Peyer's patch (tissue), 4 donors: ENCODE measurements around the gene LPAR6. TPM values are rescaled to one million over a fixed set of nuclear protein-coding genes. Genes with fewer than 3 reads are reported as not detected.

Experiments
- DNase-seq, 3 donors: peaks; one replicate each; pipeline ENCODE4 v3.0.0-alpha.2; 2017 to 2019
- H3K27ac ChIP-seq, 4 donors: fragments of 200-600 bp; sonication (generic); one replicate each; pipeline ENCODE4 v1.5.1; 2016 to 2019
- H3K27me3 ChIP-seq, 2 donors: fragments of 200-600 bp; sonication (generic); one replicate each; pipeline ENCODE4 v1.5.1; 2019
- H3K36me3 ChIP-seq, 3 donors: fragments of 200-600 bp; sonication (generic); one replicate each; pipeline ENCODE4 v1.5.1; 2016 to 2019
- H3K4me1 ChIP-seq, 4 donors: fragments of 200-600 bp; sonication (generic); one replicate each; pipeline ENCODE4 v1.5.1; 2016 to 2019
- H3K4me3 ChIP-seq, 4 donors: fragments of 200-600 bp; sonication (generic); 1 replicate in 3 of 4; 2 replicates in 1 of 4; pipeline ENCODE4 v1.5.1; 2016 to 2019; ENCODE audit warnings: mild to moderate bottlenecking in 1 of 4
- H3K9me3 ChIP-seq, 4 donors: fragments of 200-600 bp; sonication (generic); one replicate each; pipeline ENCODE4 v1.5.1; 2016 to 2019; ENCODE audit warnings: mild to moderate bottlenecking in 1 of 4
- POLR2A ChIP-seq, 2 donors: fragments of 450-650 bp; IDR thresholded peaks; one replicate each; pipeline ENCODE4 v1.5.1; 2017; ENCODE audit warnings: antibody characterized with exemption in 2 of 2, mild to moderate bottlenecking in 2 of 2, moderate library complexity in 2 of 2
- total RNA-seq, 4 donors: library from RNA; depleted of rRNA; stranded (reverse); fragments of >200 nt; gene quantifications; one replicate each; pipeline ENCODE4 v1.1.0, GENCODE V29; 2016
- TF ChIP-seq, protein P1 (sequence below), 6 experiments: fragments of 450-650 bp in 4 of 6; fragments of 200-600 bp in 2 of 6; sonication (generic) in 1 of 6; IDR thresholded peaks; one replicate each; pipeline ENCODE4 v1.5.1; 2017 to 2019; ENCODE audit warnings: antibody characterized with exemption in 6 of 6, mild to moderate bottlenecking in 3 of 6, moderate library complexity in 1 of 6

LPAR6 gene
- total RNA-seq, 4 donors from 2014 or later: 2.8 to 19.0 (median 5.4) TPM

DNA sequence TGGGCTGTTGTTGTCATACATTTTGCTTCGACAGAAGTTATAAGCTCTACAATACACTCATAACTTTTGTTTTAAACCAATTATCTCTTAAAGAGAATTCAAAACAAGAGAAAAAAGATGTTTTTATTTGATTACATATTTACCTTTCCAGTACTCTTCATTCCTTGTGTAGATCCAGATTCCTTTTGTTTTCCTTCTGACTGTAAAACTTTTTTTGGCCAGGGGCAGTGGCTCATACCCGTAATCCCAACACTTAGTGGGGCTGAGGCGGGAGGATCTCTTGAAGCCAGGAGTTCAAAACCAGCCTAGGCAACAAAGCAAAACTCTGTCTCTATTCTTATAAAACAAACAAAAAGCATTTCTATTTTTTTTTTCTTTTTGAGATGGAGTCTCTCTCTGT, 21.7 kb downstream of the LPAR6 start:
- Histone ChIP-seq H3K27me3 (no peaks in the 10 kb centered on the region), H3K4me3 (no peak overlapping the region), H3K36me3 (peaks cover 0 to 4% (median 0%) of the 10 kb centered on the region in 3 donors), H3K4me1 (no peaks in the 10 kb centered on the region), H3K27ac (no peak overlapping the region), H3K9me3 (peaks cover 0 to 8% (median 0%) of the 10 kb centered on the region in 4 donors)
- DNase-seq: no peak
- TF ChIP-seq, protein P1, sequence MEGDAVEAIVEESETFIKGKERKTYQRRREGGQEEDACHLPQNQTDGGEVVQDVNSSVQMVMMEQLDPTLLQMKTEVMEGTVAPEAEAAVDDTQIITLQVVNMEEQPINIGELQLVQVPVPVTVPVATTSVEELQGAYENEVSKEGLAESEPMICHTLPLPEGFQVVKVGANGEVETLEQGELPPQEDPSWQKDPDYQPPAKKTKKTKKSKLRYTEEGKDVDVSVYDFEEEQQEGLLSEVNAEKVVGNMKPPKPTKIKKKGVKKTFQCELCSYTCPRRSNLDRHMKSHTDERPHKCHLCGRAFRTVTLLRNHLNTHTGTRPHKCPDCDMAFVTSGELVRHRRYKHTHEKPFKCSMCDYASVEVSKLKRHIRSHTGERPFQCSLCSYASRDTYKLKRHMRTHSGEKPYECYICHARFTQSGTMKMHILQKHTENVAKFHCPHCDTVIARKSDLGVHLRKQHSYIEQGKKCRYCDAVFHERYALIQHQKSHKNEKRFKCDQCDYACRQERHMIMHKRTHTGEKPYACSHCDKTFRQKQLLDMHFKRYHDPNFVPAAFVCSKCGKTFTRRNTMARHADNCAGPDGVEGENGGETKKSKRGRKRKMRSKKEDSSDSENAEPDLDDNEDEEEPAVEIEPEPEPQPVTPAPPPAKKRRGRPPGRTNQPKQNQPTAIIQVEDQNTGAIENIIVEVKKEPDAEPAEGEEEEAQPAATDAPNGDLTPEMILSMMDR (IDR thresholded peaks at IDR 0.05): no peak
- no peak for TF ChIP-seq POLR2A (IDR thresholded peaks at IDR 0.05)

DNA sequence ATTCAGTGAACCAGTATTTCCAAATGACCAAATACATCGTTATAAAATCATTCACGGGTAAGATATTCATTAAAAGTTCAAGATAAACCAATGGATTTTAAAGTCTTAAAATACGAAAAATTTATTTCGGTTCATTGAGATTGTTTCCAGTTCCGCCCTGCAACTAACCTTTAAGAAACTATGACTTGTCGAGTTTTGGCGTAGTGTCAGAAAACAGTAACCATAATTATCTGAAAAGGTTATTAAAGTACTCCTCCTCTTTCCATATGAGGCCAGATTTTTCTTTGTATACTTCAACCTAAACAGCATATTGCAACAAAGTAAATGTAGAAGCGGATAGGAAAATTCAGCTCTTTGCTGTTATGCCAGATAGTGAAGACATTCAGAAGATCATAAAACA, 26.1 kb downstream of the LPAR6 start:
- TF ChIP-seq, protein P1 (IDR thresholded peaks at IDR 0.05): no peak
- no peak for TF ChIP-seq POLR2A (IDR thresholded peaks at IDR 0.05)
- no peak overlapping the region for H3K27ac ChIP-seq
- no peaks in the 10 kb centered on the region for H3K4me1 ChIP-seq

DNA sequence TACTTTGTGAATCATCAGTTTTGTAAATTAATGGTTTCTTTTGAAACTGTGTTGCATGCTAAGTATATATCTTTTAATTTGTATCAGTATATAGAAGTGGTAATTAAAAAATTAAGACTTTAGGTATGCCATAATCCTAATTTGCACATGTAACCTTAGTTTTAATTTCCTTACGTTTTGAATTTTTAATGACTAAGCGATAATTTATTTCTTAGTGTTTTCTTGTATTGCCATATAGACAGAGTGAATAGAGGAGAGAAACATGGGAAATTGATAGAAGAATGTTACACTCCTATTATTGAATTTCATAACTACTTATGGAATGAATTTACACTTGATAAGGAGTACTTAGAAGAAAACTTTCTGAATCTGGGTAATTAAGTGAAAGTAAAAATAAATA, 29.5 kb downstream of the LPAR6 start:
- no peak for TF ChIP-seq POLR2A (IDR thresholded peaks at IDR 0.05)
- TF ChIP-seq, protein P1 (IDR thresholded peaks at IDR 0.05): no peak
- no peak for DNase-seq
- Histone ChIP-seq H3K4me1 (no peaks in the 10 kb centered on the region), H3K27me3 (no peaks in the 10 kb centered on the region), H3K9me3 (no peaks in the 10 kb centered on the region), H3K4me3 (no peak overlapping the region), H3K36me3 (peaks cover 0 to 7% (median 0%) of the 10 kb centered on the region in 3 donors), H3K27ac (no peak overlapping the region)

More for the DNA sequence above, 26.1 kb downstream of the LPAR6 start:
- Histone ChIP-seq H3K9me3 (peaks cover 0 to 5% (median 0%) of the 10 kb centered on the region in 4 donors), H3K27me3 (no peaks in the 10 kb centered on the region), H3K36me3 (no peaks in the 10 kb centered on the region), H3K4me3 (no peak overlapping the region)
- DNase-seq: no peak

DNA sequence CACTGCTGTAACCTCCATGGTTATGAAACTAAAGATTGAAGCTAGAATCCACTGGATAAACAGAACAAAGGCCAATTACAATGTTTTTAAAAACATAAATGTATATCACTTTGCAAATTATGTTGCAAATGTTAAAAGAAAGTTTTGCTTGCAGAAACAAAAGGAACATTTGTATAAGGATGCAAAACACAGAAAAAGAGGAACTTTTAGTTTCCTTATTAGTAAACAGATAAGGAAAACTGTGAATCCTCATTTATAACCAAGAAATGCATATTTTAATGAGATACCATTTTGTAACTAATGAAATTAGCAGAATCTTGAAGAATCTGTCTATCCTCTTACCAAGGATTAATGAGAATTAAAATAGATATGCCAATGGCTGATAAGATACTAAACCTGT, 32.3 kb downstream of the LPAR6 start:
- H3K4me1 ChIP-seq: no peaks in the 10 kb centered on the region
- H3K27ac ChIP-seq: no peak overlapping the region
- H3K27me3 ChIP-seq: no peaks in the 10 kb centered on the region
- H3K36me3 ChIP-seq: peaks cover 0 to 13% (median 0%) of the 10 kb centered on the region in 3 donors
- H3K4me3 ChIP-seq: no peak overlapping the region
- TF ChIP-seq POLR2A (IDR thresholded peaks at IDR 0.05): no peak
- TF ChIP-seq, protein P1 (IDR thresholded peaks at IDR 0.05): no peak
- no peaks in the 10 kb centered on the region for H3K9me3 ChIP-seq
- DNase-seq: no peak

DNA sequence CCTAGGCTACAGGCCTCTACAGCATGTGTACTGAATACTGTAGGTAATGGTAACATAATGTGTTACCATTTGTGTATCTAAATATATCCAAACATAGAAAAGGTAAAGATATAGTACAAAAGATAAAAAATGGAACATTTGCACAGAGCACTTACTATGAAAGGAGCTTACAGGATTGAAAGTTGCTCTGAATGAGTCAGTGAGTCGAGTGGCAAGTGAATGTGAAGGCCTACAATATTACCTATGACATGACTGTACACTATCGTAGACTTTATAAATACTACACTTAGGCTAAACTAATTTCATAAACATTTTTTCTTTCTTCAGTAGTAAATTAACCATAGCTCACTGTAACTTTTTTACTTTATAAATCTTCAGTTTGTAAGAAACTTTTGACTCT, 35.1 kb downstream of the LPAR6 start:
- H3K27ac ChIP-seq: no peak overlapping the region
- no peaks in the 10 kb centered on the region for H3K4me1 ChIP-seq
- peaks cover 0 to 20% (median 0%) of the 10 kb centered on the region in 3 donors for H3K36me3 ChIP-seq
- no peak overlapping the region for H3K4me3 ChIP-seq
- no peaks in the 10 kb centered on the region for H3K27me3 ChIP-seq
- H3K9me3 ChIP-seq: no peaks in the 10 kb centered on the region
- TF ChIP-seq POLR2A (IDR thresholded peaks at IDR 0.05): no peak
- TF ChIP-seq, protein P1 (IDR thresholded peaks at IDR 0.05): no peak
- no peak for DNase-seq

DNA sequence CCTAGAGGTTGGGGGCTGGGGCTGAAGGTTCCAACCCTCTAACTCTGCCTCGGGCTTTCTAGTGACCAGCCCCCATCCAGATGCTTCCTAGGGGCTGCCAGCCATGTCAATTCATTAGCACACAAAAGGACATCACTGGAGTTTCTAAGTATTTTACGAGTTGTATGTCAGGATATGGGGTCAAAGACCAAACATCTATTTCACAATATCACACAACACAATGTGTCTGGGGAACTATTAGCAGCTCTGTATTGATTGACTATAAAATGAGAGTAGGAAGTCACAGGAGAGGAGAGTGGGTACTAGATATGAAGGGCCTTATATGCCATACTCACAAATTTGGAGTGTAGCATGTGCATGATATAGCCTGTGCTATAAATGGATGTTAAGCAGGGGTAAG, 42.1 kb downstream of the LPAR6 start:
- Histone ChIP-seq H3K27me3 (no peaks in the 10 kb centered on the region), H3K9me3 (no peaks in the 10 kb centered on the region), H3K4me3 (no peak overlapping the region), H3K36me3 (peaks cover 0 to 8% (median 0%) of the 10 kb centered on the region in 3 donors), H3K4me1 (no peaks in the 10 kb centered on the region), H3K27ac (no peak overlapping the region)
- DNase-seq: no peak
- TF ChIP-seq, protein P1 (IDR thresholded peaks at IDR 0.05): no peak
- TF ChIP-seq POLR2A (IDR thresholded peaks at IDR 0.05): no peak
